ENCODE measurements around the gene CLIC1.

Gene CLIC1

DNA sequence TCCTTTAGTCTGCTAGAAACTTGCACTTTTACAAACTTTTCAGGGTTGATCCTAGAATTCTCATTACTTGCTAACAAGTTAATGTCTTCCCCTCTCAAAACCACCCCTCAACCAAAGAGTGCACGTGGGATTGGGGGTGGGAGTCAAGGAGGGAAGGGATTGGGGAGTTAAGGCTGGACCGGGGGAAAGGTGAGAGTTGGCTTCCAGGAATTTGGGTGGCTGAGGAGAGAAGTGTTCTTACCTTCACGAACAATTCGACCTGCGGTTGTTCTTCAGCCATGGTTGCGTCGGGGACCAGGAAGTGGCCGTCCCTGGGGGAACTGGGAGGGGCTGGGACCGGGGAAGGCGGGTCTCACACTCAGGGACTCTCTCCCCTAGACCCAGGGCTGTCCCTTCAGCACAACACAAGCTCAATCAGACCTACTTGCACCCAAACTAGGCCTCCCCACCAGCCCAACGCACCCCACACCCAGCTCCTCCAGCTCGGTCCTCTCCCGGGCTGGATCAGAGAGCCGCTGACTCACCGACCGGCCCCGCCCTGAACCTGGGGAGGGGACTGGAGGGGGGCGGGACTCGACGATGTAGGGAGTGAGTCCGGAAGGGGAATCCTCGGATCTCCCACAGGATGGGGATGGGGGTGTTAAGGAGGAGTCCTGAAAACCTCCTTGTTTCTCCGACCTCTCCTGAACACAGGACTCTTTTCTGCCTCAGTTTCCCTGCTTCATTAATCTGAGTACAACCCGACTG, at the start of gene CLIC1:
TSS of gene CLIC1 (minus strand) at position 510 of the 747 bp plus-strand sequence. CDS start at position 280, 230 bp downstream.
- TF ChIP-seq, protein P1, sequence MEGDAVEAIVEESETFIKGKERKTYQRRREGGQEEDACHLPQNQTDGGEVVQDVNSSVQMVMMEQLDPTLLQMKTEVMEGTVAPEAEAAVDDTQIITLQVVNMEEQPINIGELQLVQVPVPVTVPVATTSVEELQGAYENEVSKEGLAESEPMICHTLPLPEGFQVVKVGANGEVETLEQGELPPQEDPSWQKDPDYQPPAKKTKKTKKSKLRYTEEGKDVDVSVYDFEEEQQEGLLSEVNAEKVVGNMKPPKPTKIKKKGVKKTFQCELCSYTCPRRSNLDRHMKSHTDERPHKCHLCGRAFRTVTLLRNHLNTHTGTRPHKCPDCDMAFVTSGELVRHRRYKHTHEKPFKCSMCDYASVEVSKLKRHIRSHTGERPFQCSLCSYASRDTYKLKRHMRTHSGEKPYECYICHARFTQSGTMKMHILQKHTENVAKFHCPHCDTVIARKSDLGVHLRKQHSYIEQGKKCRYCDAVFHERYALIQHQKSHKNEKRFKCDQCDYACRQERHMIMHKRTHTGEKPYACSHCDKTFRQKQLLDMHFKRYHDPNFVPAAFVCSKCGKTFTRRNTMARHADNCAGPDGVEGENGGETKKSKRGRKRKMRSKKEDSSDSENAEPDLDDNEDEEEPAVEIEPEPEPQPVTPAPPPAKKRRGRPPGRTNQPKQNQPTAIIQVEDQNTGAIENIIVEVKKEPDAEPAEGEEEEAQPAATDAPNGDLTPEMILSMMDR (IDR thresholded peaks at IDR 0.05): no peak

DNA sequence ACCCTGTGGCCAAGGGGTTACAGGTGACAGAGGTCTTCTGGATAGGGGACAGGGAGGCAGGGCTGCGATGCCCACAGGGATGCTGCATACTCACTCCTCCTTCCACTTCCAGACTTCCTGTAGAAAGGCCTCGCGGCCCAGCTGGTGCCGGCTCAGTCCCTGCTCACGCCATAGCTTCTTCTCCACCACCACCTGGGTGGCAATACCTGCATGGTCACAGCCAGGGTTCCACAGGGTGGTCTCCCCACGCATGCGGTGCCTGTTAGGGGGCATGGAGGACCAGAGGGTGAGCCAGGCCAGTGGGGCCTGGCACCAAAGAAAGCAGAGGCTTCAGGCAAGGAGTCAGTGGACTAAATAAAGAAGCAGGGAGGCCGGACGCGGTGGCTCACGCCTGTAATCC, 49.1 kb upstream of the CLIC1 start:
- TF ChIP-seq, protein P1 (IDR thresholded peaks at IDR 0.05): no peak

DNA sequence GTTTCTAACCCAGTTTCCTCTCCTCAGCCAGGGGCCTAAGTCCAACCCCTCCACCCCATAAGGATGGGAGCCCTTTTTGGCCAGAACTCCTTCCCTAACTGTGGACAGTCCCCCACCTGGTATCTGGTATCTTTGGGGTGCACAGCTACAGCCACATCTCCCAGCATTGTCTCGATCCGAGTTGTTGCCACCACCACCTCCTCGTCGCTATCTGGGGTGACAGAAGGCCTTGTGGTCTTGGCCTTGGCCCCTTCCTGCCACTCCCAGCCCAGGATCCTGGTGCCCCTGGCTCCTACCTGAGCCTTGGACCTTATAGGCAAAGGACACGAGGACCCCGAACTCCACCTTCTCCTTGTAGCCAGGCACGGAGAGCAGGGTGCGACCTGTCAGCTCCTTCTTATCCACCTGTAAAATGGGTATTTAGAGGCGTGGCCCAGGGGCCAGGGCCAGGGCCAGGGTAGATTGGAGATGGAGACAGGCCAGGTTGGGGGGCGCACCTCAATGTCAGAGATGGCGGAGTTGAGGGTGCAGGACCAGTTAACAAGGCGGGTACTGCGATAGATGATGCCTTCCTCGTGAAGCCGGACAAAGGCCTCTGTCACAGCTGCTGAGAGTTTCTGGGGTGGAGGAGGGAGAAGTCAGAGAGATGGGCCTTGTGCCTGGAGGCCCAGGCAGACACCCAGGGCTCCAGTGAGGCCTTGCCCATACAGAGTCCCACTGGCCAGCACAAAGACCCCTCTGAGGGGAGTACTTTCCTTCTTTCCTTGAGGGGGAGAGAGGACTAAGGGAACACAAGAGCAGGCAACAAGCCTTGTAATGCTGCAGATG, 48.0 kb upstream of the CLIC1 start:
- TF ChIP-seq, protein P1 (IDR thresholded peaks at IDR 0.05): no peak

DNA sequence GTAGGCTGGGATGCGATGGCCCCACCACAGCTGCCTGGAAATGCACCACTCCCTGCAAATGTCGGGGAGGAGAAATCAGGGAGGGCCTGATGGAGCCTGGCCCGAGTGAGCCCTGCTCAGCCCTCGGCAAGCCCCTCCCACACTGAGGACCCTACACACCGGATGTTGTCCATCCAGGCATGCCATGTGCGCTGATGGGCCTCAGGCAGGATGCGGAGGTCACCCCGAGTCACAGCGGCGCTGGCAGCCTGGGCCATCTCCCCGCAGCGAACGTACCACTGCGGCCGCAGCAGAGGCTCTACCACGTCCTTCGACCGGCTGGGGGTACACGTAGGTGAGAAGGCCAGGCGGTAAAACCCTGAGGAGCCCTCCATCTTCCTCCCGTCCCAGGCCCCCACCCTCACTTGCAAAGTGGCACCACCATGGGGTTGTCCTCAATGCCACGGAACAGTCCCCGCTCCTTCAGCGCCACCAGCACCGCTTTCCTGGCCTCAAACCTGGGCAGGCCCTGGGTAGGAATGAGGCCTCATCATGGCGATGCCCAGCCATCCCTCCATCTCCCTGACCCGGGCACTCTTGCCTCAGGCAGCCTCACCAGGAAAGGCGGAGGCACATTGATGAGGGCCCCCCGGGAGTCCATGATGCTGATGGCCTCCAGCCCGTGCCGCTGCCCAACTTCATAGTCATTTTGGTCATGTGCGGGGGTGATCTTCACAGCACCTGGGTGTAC, 46.0 kb upstream of the CLIC1 start:
- TF ChIP-seq, protein P1 (IDR thresholded peaks at IDR 0.05): no peak

DNA sequence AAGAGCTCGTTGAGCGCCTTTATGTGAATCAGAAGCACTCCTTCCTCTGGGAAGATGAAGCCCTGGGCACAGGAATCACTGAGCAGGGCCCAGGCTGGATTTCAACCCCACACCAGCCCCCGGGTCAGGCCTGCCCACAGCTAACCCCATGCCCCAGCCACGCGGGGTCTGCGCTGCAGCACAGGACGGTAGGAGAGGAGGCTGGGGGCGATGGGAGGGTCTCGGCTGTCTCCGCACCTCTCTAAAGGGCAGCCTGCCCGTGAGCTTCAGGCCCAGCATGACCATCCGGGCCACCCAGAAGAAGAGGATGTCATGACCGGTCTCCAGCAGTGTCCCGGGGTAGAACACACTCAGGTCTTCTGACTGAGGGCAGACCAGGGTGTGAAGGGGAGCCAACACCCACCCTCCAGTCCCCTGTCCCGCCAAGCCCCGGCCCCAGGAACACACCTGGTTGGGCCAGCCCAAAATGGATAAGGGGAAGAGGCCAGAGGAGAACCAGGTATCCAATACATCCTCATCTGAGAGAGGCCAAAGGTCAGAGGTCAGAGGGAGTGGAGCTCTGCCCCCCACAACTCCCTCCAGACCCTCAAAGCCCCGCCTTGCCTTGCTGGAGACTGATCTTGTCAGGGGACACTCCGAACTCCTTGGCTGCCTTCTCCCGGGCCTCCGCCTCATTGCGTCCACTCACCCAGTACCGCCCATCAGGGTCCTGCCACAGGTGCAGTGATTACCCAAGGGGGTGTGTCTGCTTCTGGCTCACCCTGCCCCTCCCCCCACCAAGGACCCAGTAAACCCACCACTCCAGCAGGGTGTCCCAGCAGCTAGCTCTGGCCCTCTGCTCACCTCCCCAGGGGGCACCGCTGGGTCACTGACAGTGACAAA, 45.2 kb upstream of the CLIC1 start:
- TF ChIP-seq, protein P1 (IDR thresholded peaks at IDR 0.05): no peak

DNA sequence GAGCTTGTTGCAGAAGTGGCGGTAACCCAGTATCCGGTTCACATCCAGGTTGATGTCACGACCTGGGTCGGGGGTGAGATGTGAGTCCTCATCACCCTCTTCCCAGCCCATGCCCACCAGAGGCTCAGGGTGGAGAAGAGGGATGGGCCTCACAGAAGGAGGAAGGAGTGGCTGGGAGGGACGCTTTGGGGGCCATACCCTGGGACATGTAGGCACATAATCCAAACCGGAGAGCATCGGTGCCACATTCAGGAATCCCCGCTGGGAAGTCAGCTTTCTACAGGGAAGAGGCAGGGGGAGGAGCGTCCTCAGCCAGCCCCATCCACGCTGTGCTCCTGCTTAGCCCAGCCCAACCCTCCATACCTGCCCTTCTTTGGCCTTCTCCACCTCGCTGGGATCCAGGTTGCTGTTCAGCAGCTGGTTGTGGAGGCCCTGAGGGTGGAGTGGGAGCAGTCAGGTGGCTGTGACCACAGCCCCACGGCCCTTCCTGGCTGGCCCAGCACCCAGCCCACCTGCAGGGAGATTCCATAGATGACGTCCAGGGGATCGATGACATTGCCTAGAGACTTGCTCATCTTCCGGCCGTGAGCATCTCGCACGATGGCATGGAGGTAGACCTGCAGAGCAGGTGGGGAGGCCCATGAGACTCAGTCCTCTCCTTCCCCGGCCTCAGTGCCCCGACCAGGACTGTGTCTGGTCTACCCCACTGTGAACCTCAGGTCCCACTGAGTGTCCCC, 44.3 kb upstream of the CLIC1 start:
- TF ChIP-seq, protein P1 (IDR thresholded peaks at IDR 0.05): no peak

Measured in LNCAP (cell line).